ENCODE measurements around the gene C14orf119.

C14orf119 gene

GRCh38 chr14:23112359-23113178 lies 17.3 kb downstream of the C14orf119 start:
- DNase-seq, result no peak

- no peak for DNase-seq
Measured at GRCh38 chr14:23113431-23114119, 18.3 kb downstream of the C14orf119 start.

- DNase-seq, result no peak
Measured at GRCh38 chr14:23114120-23114458, 18.8 kb downstream of the C14orf119 start.

GRCh38 chr14:23114669-23115038 lies 19.3 kb downstream of the C14orf119 start:
- DNase-seq, result no peak

- DNase-seq, result no peak
Measured at GRCh38 chr14:23115039-23115731, 19.9 kb downstream of the C14orf119 start.

- no peak for DNase-seq
Measured at GRCh38 chr14:23115918-23116317, 20.6 kb downstream of the C14orf119 start.

GRCh38 chr14:23117371-23118020 lies 22.2 kb downstream of the C14orf119 start:
- DNase-seq, result no peak

- no peak for DNase-seq
Measured at GRCh38 chr14:23118506-23119362, 23.4 kb downstream of the C14orf119 start, which contains the start of gene CEBPE. CEBPE (minus strand) TSS chr14:23119255; CDS start chr14:23119091, 164 bp downstream.

- peak; percentile 31 for DNase-seq
Measured at GRCh38 chr14:23119363-23120327, 24.3 kb downstream of the C14orf119 start.

GRCh38 chr14:23120541-23121251 lies 25.4 kb downstream of the C14orf119 start:
- DNase-seq, result peak; percentile 84

GRCh38 chr14:23121361-23121771 lies 26.1 kb downstream of the C14orf119 start:
- no peak for DNase-seq

GRCh38 chr14:23122086-23122485 lies 26.8 kb downstream of the C14orf119 start:
- DNase-seq, result no peak

- no peak for DNase-seq
Measured at GRCh38 chr14:23123419-23123818, 28.1 kb downstream of the C14orf119 start.

GRCh38 chr14:23124337-23124954 lies 29.1 kb downstream of the C14orf119 start:
- DNase-seq, result no peak

- no peak for DNase-seq
Measured at GRCh38 chr14:23125011-23125410, 29.7 kb downstream of the C14orf119 start.

GRCh38 chr14:23125933-23126524 lies 30.7 kb downstream of the C14orf119 start:
- DNase-seq, result no peak

- DNase-seq, result no peak
Measured at GRCh38 chr14:23126548-23127278, 31.4 kb downstream of the C14orf119 start.

GRCh38 chr14:23127861-23128260 lies 32.6 kb downstream of the C14orf119 start:
- no peak for DNase-seq

Data from CD4-positive, alpha-beta T cell treated with Interleukin-21 for 1 hour (primary cell).